ENCODE measurements around the gene KIF15.

Gene KIF15

GRCh38 chr3:44761424-44762169, at the start of gene KIF15, which contains the start of gene KIAA1143:
Gene KIF15, plus strand, starts transcription at chr3:44761794. Its CDS starts 72 bp downstream, at chr3:44761866.
Gene KIAA1143, minus strand, starts transcription at chr3:44761619. Its CDS starts 17 bp downstream, at chr3:44761602.
- H3K36me3 ChIP-seq (ENCODE audit: insufficient read depth): no peaks in the 10 kb centered on the region
- H3K4me3 ChIP-seq (IDR thresholded peaks at IDR 0.05; ENCODE audit: insufficient read depth, low read depth, low read length): no peak within 1 kb of the TSS
- H2AFZ ChIP-seq (ENCODE audit: low read depth): peak within 1 kb of the TSS; percentile 64
- no peaks in the 10 kb centered on the region for H4K20me1 ChIP-seq (ENCODE audit: insufficient read depth)
- H3K27me3 ChIP-seq (ENCODE audit: insufficient read depth, low read depth): no peaks in the 10 kb centered on the region
- H3K4me2 ChIP-seq: peak within 1 kb of the TSS; percentile 46
- H3K9ac ChIP-seq: peak within 1 kb of the TSS; percentile 86
- H3K79me2 ChIP-seq (ENCODE audit: insufficient read depth, low read depth): peaks cover 51% of the 10 kb centered on the region
- peak within 1 kb of the TSS; percentile 78 for H3K27ac ChIP-seq
- H3K4me1 ChIP-seq (ENCODE audit: low read depth, poor library complexity, severe bottlenecking): no peaks in the 10 kb centered on the region
- TF ChIP-seq CTCF (conservative IDR thresholded peaks at IDR 0.05; ENCODE audit: low read depth, low read length): 0 out of 2 replicates have a peak, but pooled peaks have one; percentile 20

- Histone ChIP-seq H3K27ac (no peak within 1 kb of the TSS), H3K9ac (no peak within 1 kb of the TSS), H3K79me2 (ENCODE audit: insufficient read depth, low read depth) (no peaks in the 10 kb centered on the region), H4K20me1 (ENCODE audit: insufficient read depth) (no peaks in the 10 kb centered on the region), H3K4me1 (ENCODE audit: low read depth, poor library complexity, severe bottlenecking) (no peaks in the 10 kb centered on the region), H3K4me3 (IDR thresholded peaks at IDR 0.05; ENCODE audit: insufficient read depth, low read depth, low read length) (no peak within 1 kb of the TSS), H3K27me3 (ENCODE audit: insufficient read depth, low read depth) (no peaks in the 10 kb centered on the region), H2AFZ (ENCODE audit: low read depth) (no peak within 1 kb of the TSS), H3K36me3 (ENCODE audit: insufficient read depth) (no peaks in the 10 kb centered on the region), H3K4me2 (no peak within 1 kb of the TSS)
- no peak for TF ChIP-seq CTCF (conservative IDR thresholded peaks at IDR 0.05; ENCODE audit: low read depth, low read length)
These were observed 49.0 kb upstream of the KIF15 start, which contains the start of gene ZNF502 for GRCh38 chr3:44712455-44713075. Gene ZNF502, plus strand, starts transcription at chr3:44712660. Its CDS starts 7,602 bp downstream, at chr3:44720262.

- Histone ChIP-seq H4K20me1 (ENCODE audit: insufficient read depth) (no peaks in the 10 kb centered on the region), H3K4me3 (IDR thresholded peaks at IDR 0.05; ENCODE audit: insufficient read depth, low read depth, low read length) (no peak overlapping the region), H3K9ac (no peak overlapping the region), H3K4me1 (ENCODE audit: low read depth, poor library complexity, severe bottlenecking) (no peaks in the 10 kb centered on the region), H3K27me3 (ENCODE audit: insufficient read depth, low read depth) (no peaks in the 10 kb centered on the region), H3K4me2 (no peak overlapping the region), H3K79me2 (ENCODE audit: insufficient read depth, low read depth) (no peaks in the 10 kb centered on the region), H2AFZ (ENCODE audit: low read depth) (no peak overlapping the region), H3K27ac (no peak overlapping the region), H3K36me3 (ENCODE audit: insufficient read depth) (no peaks in the 10 kb centered on the region)
- TF ChIP-seq CTCF (conservative IDR thresholded peaks at IDR 0.05; ENCODE audit: low read depth, low read length): no peak
These were observed 40.1 kb upstream of the KIF15 start for GRCh38 chr3:44721231-44722102.

GRCh38 chr3:44722103-44722401, 39.5 kb upstream of the KIF15 start:
- no peak overlapping the region for H3K27ac ChIP-seq
- H3K79me2 ChIP-seq (ENCODE audit: insufficient read depth, low read depth): no peaks in the 10 kb centered on the region
- no peak overlapping the region for H3K4me2 ChIP-seq
- no peaks in the 10 kb centered on the region for H4K20me1 ChIP-seq (ENCODE audit: insufficient read depth)
- H2AFZ ChIP-seq (ENCODE audit: low read depth): no peak overlapping the region
- no peak for TF ChIP-seq CTCF (conservative IDR thresholded peaks at IDR 0.05; ENCODE audit: low read depth, low read length)
- no peak overlapping the region for H3K9ac ChIP-seq
- H3K4me3 ChIP-seq (IDR thresholded peaks at IDR 0.05; ENCODE audit: insufficient read depth, low read depth, low read length): no peak overlapping the region
- H3K4me1 ChIP-seq (ENCODE audit: low read depth, poor library complexity, severe bottlenecking): no peaks in the 10 kb centered on the region
- H3K27me3 ChIP-seq (ENCODE audit: insufficient read depth, low read depth): no peaks in the 10 kb centered on the region
- no peaks in the 10 kb centered on the region for H3K36me3 ChIP-seq (ENCODE audit: insufficient read depth)
